ENCODE results near the gene CCR8.

Gene CCR8

GRCh38 chr3:39329493-39329892, at the start of gene CCR8:
Gene CCR8, plus strand, starts transcription at chr3:39329709. Its CDS starts 2,623 bp downstream, at chr3:39332332.
- no peak for DNase-seq

DNA sequence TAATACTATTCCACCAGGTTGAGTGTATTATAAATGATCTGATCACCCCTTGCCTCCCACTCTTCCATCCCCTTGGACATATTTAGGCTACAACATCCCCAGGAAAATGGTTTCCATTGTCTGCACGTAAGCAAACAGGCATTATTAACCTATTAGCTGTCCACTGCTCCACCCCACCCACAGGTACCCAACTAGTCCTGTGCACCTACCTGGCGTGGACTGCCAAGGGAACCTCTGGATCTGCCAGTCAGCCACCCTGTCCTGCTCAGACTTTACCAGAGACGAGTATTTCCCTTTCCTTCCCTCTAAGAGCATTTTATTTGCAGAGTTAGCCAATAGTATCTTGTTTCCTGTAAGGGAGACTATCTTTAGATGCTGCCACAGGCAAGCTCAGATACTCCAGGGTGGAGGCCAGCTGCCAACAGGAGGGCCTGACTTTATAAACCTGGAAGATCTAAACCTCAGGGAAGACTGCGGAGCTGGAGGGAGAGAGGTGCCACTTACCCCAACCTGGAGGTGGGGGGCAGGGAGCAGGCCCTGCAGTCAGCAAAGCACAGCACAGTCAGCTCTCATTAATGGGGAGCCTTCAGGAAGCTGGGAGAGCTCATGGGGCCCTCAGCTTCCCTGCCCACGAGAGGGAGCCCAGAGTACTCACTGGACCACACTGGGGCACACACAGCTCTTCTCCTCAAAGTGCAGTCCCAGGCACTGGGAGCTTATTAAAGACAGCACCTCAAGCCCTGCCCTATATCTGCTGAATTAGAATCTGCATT, 49.6 kb upstream of the CCR8 start, which contains the start of gene CX3CR1:
TSS of gene CX3CR1 (minus strand) at position 292 of the 773 bp plus-strand sequence. CDS start 13,527 bp downstream, outside the sequence.
- no peak for DNase-seq

- no peak for DNase-seq
Observed at GRCh38 chr3:39280571-39280970, 48.9 kb upstream of the CCR8 start.

- DNase-seq, result no peak
Observed at GRCh38 chr3:39281533-39281932, 48.0 kb upstream of the CCR8 start.

DNA sequence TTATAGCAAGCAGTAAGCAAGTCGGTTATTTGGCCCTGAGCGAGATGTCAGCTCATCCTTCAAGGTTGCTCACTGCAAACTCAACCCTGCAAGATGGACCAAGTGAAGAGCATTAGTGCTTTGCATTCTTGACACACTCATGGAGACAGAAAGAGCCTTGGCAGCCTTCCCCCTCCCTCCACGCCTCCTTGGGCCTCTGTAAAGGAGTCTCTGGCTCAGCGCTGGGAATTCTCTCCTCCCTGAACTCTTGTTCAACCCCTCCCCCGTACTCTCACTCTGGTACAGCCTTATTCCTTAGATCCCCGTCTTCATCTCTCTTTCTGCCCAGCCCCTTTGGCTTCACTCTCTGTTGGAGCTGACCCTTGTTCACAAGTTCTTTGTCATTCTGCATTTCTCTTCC, 47.5 kb upstream of the CCR8 start:
- no peak for DNase-seq

DNA sequence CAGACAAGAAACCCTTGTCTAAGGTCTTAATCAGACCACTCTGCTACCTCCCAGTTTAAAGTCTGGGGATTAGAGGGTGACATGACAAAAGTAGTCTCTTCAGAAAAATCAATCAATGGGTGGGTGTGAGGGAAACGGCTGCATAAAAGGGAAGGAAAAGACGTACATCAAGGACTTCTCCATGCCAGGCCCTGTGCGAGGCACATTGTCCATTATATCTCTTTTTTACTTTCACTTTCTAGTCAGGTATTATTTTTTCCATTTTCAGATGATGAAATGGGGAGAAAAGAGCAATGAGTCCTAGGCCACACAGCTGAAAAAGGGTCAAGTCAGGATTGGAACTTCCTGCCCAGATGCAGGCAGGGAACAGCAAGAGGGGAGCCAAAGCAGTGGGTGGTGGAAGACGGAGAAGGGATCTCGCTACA, 45.0 kb upstream of the CCR8 start:
- no peak for DNase-seq

GRCh38 chr3:39285332-39285731, 44.2 kb upstream of the CCR8 start:
- DNase-seq, result no peak

GRCh38 chr3:39286771-39287170, 42.7 kb upstream of the CCR8 start:
- DNase-seq, result no peak

- DNase-seq, result no peak
Observed at GRCh38 chr3:39287216-39288164, 42.0 kb upstream of the CCR8 start.

- peak; percentile 74 for DNase-seq
Observed at GRCh38 chr3:39288300-39288808, 41.2 kb upstream of the CCR8 start.

DNA sequence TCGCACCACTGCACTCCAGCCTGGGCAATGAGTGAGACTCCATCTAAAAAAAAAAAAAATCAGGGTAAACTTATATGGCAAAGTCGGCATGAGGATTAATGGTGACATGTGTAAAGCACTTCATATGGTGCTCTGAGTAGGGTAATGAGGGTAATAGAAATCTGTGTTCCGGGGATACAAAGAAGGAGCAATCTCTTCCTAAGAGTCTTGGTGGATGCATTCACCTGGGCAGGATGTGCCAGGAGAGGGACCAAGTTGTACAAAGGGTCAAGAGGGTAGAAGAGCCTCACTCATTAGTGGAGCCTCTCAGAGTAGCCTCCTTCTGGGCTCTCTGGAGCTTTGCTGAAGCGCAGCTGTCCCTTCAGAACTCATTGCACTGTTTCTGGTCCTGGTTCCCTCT, 40.4 kb upstream of the CCR8 start:
- DNase-seq, result no peak

GRCh38 chr3:39290255-39290654, 39.3 kb upstream of the CCR8 start:
- no peak for DNase-seq

DNA sequence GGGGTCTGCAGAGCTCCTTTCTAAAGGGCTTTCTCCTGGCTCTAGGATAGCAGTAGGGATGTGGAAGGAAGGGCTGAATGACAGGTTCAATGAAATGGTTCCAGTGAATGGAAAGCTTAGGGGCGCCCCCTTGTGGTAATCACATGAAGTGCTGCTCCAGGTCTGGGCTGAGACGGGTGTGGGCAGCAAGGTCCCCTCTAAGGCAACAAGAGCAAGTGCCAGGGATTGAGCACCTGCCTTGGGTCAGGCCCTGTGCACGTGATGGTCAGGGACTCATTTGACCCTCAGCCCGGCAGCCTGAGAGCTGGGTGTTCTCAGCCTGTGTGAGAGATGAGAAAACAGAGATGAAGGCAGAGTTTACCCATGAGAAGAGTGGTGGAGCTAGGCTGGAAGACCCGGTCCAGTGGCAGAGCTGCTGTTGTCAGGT, 37.6 kb upstream of the CCR8 start:
- DNase-seq, result peak; percentile 42

- no peak for DNase-seq
Observed at GRCh38 chr3:39292961-39293360, 36.5 kb upstream of the CCR8 start.

DNA sequence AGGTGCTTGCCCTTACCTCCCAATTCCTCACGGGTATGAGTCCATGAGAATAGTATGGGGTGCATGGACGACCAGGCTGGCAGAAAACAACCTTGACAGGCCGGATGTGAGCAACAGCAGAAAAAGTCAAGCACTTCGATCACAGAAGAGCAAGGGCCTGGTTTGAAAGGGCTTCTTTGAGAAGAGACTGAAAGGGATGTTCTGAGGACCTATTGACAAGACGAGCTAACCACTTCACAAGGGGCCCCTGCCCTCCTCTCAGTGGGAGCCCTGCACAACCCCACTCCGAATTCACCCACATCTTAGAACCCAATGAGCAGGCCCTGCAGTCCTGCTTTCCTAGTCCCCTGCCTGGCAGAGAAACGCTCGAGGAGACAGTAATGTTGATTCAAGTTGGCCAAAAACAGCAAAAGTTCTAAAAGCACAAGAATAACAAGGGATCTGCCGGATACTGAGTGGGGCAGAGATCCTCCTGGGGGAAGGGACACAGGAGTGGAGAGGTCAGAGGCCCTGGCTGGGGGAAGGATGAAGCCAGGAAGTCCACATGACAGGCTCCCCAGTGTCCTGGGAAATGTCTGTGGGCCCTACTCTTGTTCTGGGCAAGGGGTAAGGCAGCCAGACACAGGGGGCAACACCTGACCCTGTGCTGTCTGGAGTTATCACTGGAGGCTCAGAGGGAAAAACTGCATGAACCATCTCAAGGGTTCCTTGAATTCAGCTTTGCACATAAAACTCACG, 34.9 kb upstream of the CCR8 start:
- DNase-seq, result no peak

DNA sequence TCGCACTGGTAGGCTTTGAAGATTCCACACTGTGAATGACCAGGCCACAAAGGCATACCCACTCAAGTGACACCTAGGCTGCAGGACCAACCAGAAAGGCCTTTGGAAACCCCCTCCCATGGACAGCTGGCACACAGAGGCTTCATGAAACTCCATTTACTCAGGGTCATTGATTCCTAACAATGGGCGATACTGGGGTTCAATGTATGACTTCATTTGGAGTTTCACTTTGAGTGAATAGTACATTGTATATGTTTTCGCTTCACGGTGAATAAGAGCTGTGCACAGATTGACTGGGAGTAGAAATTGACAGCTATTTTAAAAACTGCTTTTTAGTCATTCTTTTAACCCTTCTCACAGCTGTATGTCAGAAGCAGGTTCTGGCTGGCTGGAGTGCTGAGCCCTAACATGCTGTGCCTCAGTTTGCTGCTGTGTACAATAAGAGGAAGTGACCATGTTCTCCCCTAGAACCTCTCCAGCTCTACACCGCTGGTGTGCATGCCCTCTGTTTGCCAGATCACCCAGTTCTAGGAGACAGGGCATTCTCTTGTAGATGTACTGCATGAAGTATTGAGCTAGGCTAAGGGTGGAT, 34.2 kb upstream of the CCR8 start:
- DNase-seq, result no peak

GRCh38 chr3:39296197-39297077, 33.1 kb upstream of the CCR8 start:
- no peak for DNase-seq

- no peak for DNase-seq
Observed at GRCh38 chr3:39299279-39299678, 30.2 kb upstream of the CCR8 start.

GRCh38 chr3:39302178-39302577, 27.3 kb upstream of the CCR8 start:
- no peak for DNase-seq

DNA sequence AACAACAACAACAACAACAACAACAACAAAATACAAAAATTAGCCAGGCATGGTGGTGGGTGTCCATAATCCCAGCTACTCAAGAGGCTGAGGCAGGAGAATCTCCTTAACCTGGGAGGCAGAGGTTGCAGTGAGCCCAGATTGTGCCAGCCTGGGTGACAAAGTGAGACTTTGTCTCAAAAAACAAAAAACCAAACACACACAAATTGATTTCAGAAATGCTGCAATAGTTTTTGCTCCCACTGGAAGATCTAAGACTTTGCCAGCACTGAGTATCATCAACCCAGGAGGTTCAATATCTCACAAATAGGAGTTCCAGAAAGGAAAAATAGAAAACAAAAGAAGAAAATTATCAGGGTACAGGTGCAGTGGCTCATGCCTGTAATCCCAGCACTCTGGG, 16.2 kb upstream of the CCR8 start:
- no peak for DNase-seq

GRCh38 chr3:39315420-39315819, 14.1 kb upstream of the CCR8 start:
- DNase-seq, result no peak

Data from HCEC 1CT (cell line).